KG1 (cell line): ENCODE results near the gene ADCY10.
"Not testable (repeated sequence)": the region's sequence is repeated elsewhere in the genome, so short reads cannot be mapped to it uniquely, and the experiment has no call there.

Source experiments
- DNase-seq: peaks from one replicate; lab custom pipeline; 2025; lab: John Stamatoyannopoulos, UW

ADCY10 gene

GRCh38 chr1:167806235-167806634 lies 107.7 kb downstream of the ADCY10 start:
- DNase-seq, result not testable (repeated sequence)

- DNase-seq, result peak; percentile 61
Measured at GRCh38 chr1:167805041-167805556, 108.8 kb downstream of the ADCY10 start.

- DNase-seq, result peak; percentile 85
Measured at GRCh38 chr1:167803358-167804207, 110.4 kb downstream of the ADCY10 start.

GRCh38 chr1:167802235-167802634 lies 111.7 kb downstream of the ADCY10 start:
- DNase-seq, result no peak

- DNase-seq, result no peak
Measured at GRCh38 chr1:167800251-167800650, 113.7 kb downstream of the ADCY10 start.

GRCh38 chr1:167799747-167800146 lies 114.2 kb downstream of the ADCY10 start:
- no peak for DNase-seq

- no peak for DNase-seq
Measured at GRCh38 chr1:167798952-167799351, 115.0 kb downstream of the ADCY10 start.

GRCh38 chr1:167797015-167797414 lies 116.9 kb downstream of the ADCY10 start:
- DNase-seq, result no peak

- no peak for DNase-seq
Measured at GRCh38 chr1:167795810-167796740, 117.9 kb downstream of the ADCY10 start.

GRCh38 chr1:167794043-167794442 lies 119.9 kb downstream of the ADCY10 start:
- DNase-seq, result no peak

- DNase-seq, result no peak
Measured at GRCh38 chr1:167792188-167792565, 121.8 kb downstream of the ADCY10 start.

- no peak for DNase-seq
Measured at GRCh38 chr1:167791281-167792187, 122.4 kb downstream of the ADCY10 start.

GRCh38 chr1:167790117-167790516 lies 123.8 kb downstream of the ADCY10 start:
- DNase-seq, result no peak

GRCh38 chr1:167789501-167789900 lies 124.4 kb downstream of the ADCY10 start:
- DNase-seq, result no peak

GRCh38 chr1:167786502-167786901 lies 127.4 kb downstream of the ADCY10 start:
- DNase-seq, result no peak

- DNase-seq, result no peak
Measured at GRCh38 chr1:167784876-167785550, 128.9 kb downstream of the ADCY10 start.

GRCh38 chr1:167782946-167783345 lies 131.0 kb downstream of the ADCY10 start:
- no peak for DNase-seq

GRCh38 chr1:167781558-167781957 lies 132.4 kb downstream of the ADCY10 start:
- no peak for DNase-seq

GRCh38 chr1:167777269-167777650 lies 136.7 kb downstream of the ADCY10 start:
- DNase-seq, result no peak

GRCh38 chr1:167776616-167777268 lies 137.2 kb downstream of the ADCY10 start:
- no peak for DNase-seq
